Astrocyte (in vitro differentiated cells and primary cell): ENCODE results near the gene ICA1. TPM values are rescaled to one million over a fixed set of nuclear protein-coding genes. Genes with fewer than 3 reads are reported as not detected.
"Not testable (repeated sequence)": the region's sequence is repeated elsewhere in the genome, so short reads cannot be mapped to it uniquely, and the experiment has no call there.

Experiments
- DNase-seq: peaks from one replicate; pipeline ENCODE4 v3.0.0-alpha.2; 2010; ENCODE audit warnings: low read depth
- FAIRE-seq: peaks from 2 replicates; lab custom pipeline; 2011; peaks lifted over from hg19 to GRCh38; lab: Jason Lieb, UNC
- H2AFZ ChIP-seq: 2 replicates; pipeline ENCODE4 v1.6.0; 2012; ENCODE audit warnings: low read depth, low read length, inconsistent platforms
- H3K27ac ChIP-seq: 2 replicates; pipeline ENCODE4 v1.5.1; 2011; ENCODE audit warnings: low read depth, low read length, inconsistent platforms
- H3K27me3 ChIP-seq: 2 replicates; pipeline ENCODE4 v1.6.0; 2011; ENCODE audit warnings: low read length, inconsistent platforms; ENCODE audit not compliant: insufficient read depth
- H3K36me3 ChIP-seq: 2 replicates; pipeline ENCODE4 v1.5.1; 2011; ENCODE audit warnings: low read length, inconsistent platforms; ENCODE audit not compliant: insufficient read depth
- H3K4me1 ChIP-seq: 2 replicates; pipeline ENCODE4 v1.5.1; 2011; ENCODE audit warnings: low read length, inconsistent platforms; ENCODE audit not compliant: insufficient read depth
- H3K4me2 ChIP-seq: 2 replicates; pipeline ENCODE4 v1.6.0; 2012; ENCODE audit warnings: low read length, inconsistent platforms
- H3K4me3 ChIP-seq: 2 replicates; pipeline ENCODE4 v1.5.1; 2011; ENCODE audit warnings: low read depth, mild to moderate bottlenecking, low read length, inconsistent platforms; ENCODE audit not compliant: insufficient read depth
- H3K79me2 ChIP-seq: 2 replicates; pipeline ENCODE4 v1.6.0; 2012; ENCODE audit warnings: mild to moderate bottlenecking, low read length, inconsistent platforms; ENCODE audit not compliant: insufficient read depth
- H3K9ac ChIP-seq: 2 replicates; pipeline ENCODE4 v1.6.0; 2012; ENCODE audit warnings: mild to moderate bottlenecking, low read length, inconsistent platforms
- H3K9me3 ChIP-seq: 2 replicates; pipeline ENCODE4 v1.5.1; 2012; ENCODE audit warnings: low read depth, mild to moderate bottlenecking, low read length, inconsistent platforms; ENCODE audit not compliant: insufficient read depth
- H4K20me1 ChIP-seq: 2 replicates; pipeline ENCODE4 v1.6.0; 2012; ENCODE audit warnings: low read length, inconsistent platforms; ENCODE audit not compliant: insufficient read depth
- H3K27ac Mint-ChIP-seq: one replicate; pipeline ENCODE4 v1.8.0; 2021; ENCODE audit warnings: mild to moderate bottlenecking, mixed read lengths; ENCODE audit not compliant: unreplicated experiment
- H3K27me3 Mint-ChIP-seq: one replicate; pipeline ENCODE4 v1.8.0; 2021; ENCODE audit warnings: low read depth, mixed read lengths; ENCODE audit not compliant: unreplicated experiment
- H3K36me3 Mint-ChIP-seq: one replicate; pipeline ENCODE4 v1.8.0; 2021; ENCODE audit warnings: low read depth, mixed read lengths; ENCODE audit not compliant: unreplicated experiment
- H3K4me1 Mint-ChIP-seq: one replicate; pipeline ENCODE4 v1.8.0; 2021; ENCODE audit warnings: low read depth, mixed read lengths; ENCODE audit not compliant: unreplicated experiment
- H3K4me3 Mint-ChIP-seq: one replicate; pipeline ENCODE4 v1.8.0; 2021; ENCODE audit warnings: mild to moderate bottlenecking, moderate library complexity, mixed read lengths; ENCODE audit not compliant: unreplicated experiment
- H3K9me3 Mint-ChIP-seq: one replicate; pipeline ENCODE4 v1.8.0; 2021; ENCODE audit warnings: mild to moderate bottlenecking, mixed read lengths; ENCODE audit not compliant: unreplicated experiment
- EZH2 ChIP-seq: IDR thresholded peaks from 2 replicates; pipeline ENCODE4 v1.6.1; 2012; ENCODE audit warnings: mild to moderate bottlenecking, low read length, inconsistent platforms; ENCODE audit not compliant: insufficient read depth
- total RNA-seq: library from RNA; stranded (reverse); gene quantifications from 2 replicates; pipeline ENCODE4 v1.2.1, GENCODE V29; 2021
- TF ChIP-seq, protein P1 (sequence below): IDR thresholded peaks from 2 replicates; pipeline ENCODE4 v1.5.1; 2011; ENCODE audit warnings: low read depth, mild to moderate bottlenecking, inconsistent platforms, low read length, moderate library complexity; ENCODE audit not compliant: insufficient read depth

ICA1 gene
- total RNA-seq, 1 donor from 2014 or later: 8.0 TPM

DNA sequence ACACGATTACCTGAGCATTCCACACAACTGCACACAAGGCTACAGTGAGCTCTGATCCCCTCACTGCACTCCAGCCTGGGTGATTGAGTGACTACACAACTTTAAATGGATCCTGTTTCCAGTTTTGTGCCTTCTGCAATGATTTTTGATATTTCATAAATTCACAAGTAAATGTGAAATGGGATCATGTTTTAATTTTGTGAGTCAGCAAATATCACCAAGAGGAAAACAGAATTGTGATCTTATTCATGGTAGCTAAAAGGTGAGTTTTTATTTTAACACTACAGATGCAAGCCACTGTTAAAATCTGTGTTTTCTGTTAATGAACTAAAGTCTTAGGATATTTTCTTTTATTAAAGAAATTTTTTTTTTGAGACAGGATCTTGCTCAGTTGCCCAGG lies 11.4 kb downstream of the ICA1 start:
- no peaks in the 10 kb centered on the region for H3K36me3 ChIP-seq
- no peak for FAIRE-seq

DNA sequence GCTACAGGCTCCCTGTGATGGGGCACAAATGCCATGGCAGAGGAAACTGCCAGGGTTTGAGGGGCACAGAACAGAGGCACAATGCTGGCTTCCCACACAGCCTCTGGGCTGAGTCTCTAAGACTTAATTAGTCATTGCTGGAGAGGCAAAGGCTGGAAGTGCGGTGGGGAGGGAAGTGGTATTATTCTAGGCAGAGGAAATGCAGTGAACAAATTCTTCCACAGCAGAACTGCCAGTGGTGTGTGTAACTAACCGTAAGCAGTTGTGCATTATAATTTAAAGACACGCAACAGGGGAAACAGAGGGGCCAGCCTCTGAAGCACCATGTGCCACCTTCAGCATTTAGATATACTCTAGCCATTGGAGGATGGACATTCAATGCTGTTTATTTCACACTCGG lies 12.8 kb downstream of the ICA1 start:
- Histone ChIP-seq H3K4me1 (no peaks in the 10 kb centered on the region), H3K9ac (no peak overlapping the region), H3K36me3 (no peaks in the 10 kb centered on the region), H3K27me3 (no peaks in the 10 kb centered on the region), H3K9me3 (no peaks in the 10 kb centered on the region), H2AFZ (no peak overlapping the region), H3K4me2 (no peak overlapping the region), H3K27ac (no peak overlapping the region), H3K4me3 (no peak overlapping the region), H4K20me1 (no peaks in the 10 kb centered on the region), H3K79me2 (no peaks in the 10 kb centered on the region)
- H3K9me3 Mint-ChIP-seq: peaks cover 2% of the 10 kb centered on the region
- DNase-seq (no peak), FAIRE-seq (no peak)
- H3K36me3 Mint-ChIP-seq: no peaks in the 10 kb centered on the region
- H3K27ac Mint-ChIP-seq: no peak overlapping the region
- TF ChIP-seq, protein P1, sequence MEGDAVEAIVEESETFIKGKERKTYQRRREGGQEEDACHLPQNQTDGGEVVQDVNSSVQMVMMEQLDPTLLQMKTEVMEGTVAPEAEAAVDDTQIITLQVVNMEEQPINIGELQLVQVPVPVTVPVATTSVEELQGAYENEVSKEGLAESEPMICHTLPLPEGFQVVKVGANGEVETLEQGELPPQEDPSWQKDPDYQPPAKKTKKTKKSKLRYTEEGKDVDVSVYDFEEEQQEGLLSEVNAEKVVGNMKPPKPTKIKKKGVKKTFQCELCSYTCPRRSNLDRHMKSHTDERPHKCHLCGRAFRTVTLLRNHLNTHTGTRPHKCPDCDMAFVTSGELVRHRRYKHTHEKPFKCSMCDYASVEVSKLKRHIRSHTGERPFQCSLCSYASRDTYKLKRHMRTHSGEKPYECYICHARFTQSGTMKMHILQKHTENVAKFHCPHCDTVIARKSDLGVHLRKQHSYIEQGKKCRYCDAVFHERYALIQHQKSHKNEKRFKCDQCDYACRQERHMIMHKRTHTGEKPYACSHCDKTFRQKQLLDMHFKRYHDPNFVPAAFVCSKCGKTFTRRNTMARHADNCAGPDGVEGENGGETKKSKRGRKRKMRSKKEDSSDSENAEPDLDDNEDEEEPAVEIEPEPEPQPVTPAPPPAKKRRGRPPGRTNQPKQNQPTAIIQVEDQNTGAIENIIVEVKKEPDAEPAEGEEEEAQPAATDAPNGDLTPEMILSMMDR: no peak
- TF ChIP-seq EZH2: no peak
- no peaks in the 10 kb centered on the region for H3K27me3 Mint-ChIP-seq
- no peak overlapping the region for H3K4me3 Mint-ChIP-seq
- peaks cover 5% of the 10 kb centered on the region for H3K4me1 Mint-ChIP-seq

More for the DNA sequence above, 11.4 kb downstream of the ICA1 start:
- Mint-ChIP-seq H3K27me3 (no peaks in the 10 kb centered on the region), H3K4me3 (no peak overlapping the region), H3K4me1 (peaks cover 5% of the 10 kb centered on the region), H3K36me3 (no peaks in the 10 kb centered on the region), H3K9me3 (peaks cover 3% of the 10 kb centered on the region), H3K27ac (no peak overlapping the region)
- Histone ChIP-seq H3K4me3 (no peak overlapping the region), H3K4me1 (no peaks in the 10 kb centered on the region), H4K20me1 (no peaks in the 10 kb centered on the region), H3K9me3 (no peaks in the 10 kb centered on the region), H3K27ac (no peak overlapping the region), H3K27me3 (no peaks in the 10 kb centered on the region), H3K4me2 (no peak overlapping the region), H2AFZ (no peak overlapping the region), H3K79me2 (no peaks in the 10 kb centered on the region), H3K9ac (no peak overlapping the region)
- DNase-seq: no peak
- TF ChIP-seq EZH2: no peak
- TF ChIP-seq, protein P1: no peak

- Mint-ChIP-seq H3K27me3 (no peaks in the 10 kb centered on the region), H3K9me3 (peaks cover 10% of the 10 kb centered on the region), H3K36me3 (no peaks in the 10 kb centered on the region), H3K4me1 (peaks cover 3% of the 10 kb centered on the region), H3K4me3 (no peak overlapping the region), H3K27ac (no peak overlapping the region)
- no peak for FAIRE-seq
- Histone ChIP-seq H2AFZ (no peak overlapping the region), H3K27me3 (no peaks in the 10 kb centered on the region), H3K79me2 (no peaks in the 10 kb centered on the region), H3K36me3 (no peaks in the 10 kb centered on the region), H3K9me3 (no peaks in the 10 kb centered on the region), H4K20me1 (no peaks in the 10 kb centered on the region), H3K4me3 (no peak overlapping the region), H3K4me2 (no peak overlapping the region), H3K9ac (no peak overlapping the region), H3K4me1 (no peaks in the 10 kb centered on the region), H3K27ac (no peak overlapping the region)
- DNase-seq: no peak
- TF ChIP-seq, protein P1: no peak
- no peak for TF ChIP-seq EZH2
Measured at GRCh38 chr7:8246020-8246419, 15.9 kb downstream of the ICA1 start.

- H3K4me1 ChIP-seq, H2AFZ ChIP-seq, DNase-seq, H3K9me3 Mint-ChIP-seq, H3K9me3 ChIP-seq, H3K4me3 ChIP-seq, H3K4me1 Mint-ChIP-seq, H3K27ac ChIP-seq, H3K36me3 ChIP-seq, H3K27ac Mint-ChIP-seq, H4K20me1 ChIP-seq, H3K79me2 ChIP-seq, H3K9ac ChIP-seq, H3K4me2 ChIP-seq, H3K36me3 Mint-ChIP-seq, FAIRE-seq, H3K27me3 ChIP-seq, H3K4me3 Mint-ChIP-seq, H3K27me3 Mint-ChIP-seq: not testable (repeated sequence)
Measured at GRCh38 chr7:8245032-8245431, 16.9 kb downstream of the ICA1 start.
